Hippocampal formation (tissue), 2 donors: ENCODE results near the gene RAD51.

Experiments used
- DNase-seq, 2 donors: peaks; one replicate each; lab custom pipeline; 2025; lab: John Stamatoyannopoulos, UW

RAD51 gene

DNA sequence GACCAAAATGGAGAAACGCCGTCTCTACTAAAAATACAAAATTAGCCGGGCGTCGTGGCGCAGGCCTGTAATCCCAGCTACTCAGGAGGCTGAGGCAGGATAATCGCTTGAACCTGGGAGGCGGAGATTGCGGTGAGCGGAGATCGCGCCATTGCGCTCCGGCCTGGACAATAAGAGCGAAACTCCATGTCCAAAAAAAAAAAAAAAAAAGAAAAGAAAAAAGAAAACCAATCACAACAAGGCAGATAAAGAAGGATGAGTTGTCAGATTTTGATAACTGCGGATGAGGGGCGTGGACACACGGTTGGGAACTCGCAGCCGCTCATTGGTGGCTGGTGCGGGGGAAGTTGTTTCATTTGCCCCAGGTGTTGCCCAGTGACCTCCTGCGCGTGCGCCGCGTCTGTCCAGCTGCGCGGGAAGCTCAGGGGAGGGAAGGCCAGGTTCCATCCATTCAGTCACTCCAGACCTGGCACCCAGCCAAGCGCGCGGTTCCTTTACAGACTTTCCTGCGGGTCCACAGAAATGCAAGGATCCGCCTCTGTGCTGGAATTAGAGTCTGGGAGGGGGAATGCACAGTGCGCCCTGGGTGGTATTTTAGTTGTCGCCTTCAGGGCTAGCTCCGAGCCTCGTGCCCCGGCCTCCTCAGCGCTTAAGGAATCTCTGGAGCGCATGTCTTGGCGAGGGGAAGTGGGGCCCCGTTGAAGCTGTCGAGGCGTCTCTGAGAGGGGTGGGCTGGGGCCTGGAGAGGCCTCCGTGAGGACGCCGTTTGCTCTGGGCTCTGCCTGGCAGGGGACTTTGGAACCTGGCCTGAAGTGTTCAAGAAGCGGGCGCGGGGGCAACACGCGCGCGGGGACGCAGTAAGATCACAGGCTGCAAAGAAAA is 68.2 kb downstream of the RAD51 start:
- DNase-seq: peak in 1 of 2 donors; percentile 20

DNA sequence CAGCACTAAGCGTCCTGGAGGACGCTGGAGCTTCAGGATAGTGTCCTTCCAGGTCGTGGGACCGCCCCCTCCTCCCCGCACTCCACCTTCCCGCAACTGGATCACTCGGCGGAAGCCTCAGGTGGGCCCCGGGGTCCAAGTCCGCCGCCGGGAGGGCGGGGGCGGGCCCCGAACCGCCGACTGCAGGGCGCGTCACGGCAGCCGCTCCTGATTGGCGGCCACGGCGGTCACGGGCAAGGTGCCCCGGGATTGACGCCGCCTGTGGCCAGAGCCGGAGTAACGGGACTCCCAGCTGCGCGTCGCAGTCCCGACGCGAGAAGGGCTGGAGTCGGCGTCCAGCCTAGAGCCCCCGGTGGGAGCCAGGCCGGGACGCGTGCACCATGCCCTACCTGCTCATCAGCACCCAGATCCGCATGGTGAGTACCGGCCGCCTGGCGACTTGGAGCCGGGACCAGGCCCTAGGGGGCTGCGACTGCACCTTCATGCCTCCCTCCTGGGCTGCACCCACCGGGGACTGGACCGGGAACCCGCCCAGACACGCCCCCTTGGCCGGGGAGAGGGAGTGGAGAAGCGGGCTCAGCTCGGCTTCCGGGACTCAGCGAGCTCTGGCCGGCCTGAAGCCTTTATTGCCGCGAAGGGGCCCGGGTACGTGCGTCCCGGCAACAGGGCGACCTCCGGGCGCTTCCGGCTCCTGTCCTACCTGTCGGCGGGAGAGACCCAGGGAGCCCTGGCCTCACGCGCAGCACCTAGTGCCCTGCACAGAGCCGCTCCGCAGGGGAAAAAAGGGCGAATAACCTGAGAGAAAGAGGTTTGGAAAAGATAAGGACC is 69.0 kb downstream of the RAD51 start, which contains the start of gene GCHFR:
TSS of gene GCHFR (plus strand) at position 268 of the 828 bp plus-strand sequence. CDS start at position 381, 113 bp downstream.
- DNase-seq: peak in 1 of 2 donors; percentile 41

DNA sequence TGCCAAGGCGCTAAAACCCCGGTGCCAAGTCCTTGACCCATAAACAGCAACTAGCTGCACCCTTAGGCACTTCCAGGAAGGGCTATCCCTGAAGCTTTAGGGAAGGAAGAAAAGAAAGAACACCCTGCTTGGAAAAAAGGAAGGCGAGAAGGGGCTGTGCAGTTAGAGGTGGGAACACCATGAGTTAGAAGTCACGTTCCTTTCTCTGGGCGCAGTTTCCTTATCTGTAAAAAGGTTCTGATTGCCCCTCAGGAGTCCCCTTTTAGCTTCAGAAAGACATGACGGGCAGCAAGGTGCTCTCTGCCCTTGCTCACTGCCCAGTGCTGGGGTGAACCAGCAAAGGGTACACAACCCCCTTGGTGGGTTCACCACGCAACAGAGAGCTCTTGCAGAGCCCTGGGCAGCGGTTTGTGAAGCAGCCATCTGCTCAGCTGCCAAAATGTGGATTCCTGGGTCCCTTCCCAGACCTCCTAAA is 69.7 kb downstream of the RAD51 start:
- no peak for DNase-seq

DNA sequence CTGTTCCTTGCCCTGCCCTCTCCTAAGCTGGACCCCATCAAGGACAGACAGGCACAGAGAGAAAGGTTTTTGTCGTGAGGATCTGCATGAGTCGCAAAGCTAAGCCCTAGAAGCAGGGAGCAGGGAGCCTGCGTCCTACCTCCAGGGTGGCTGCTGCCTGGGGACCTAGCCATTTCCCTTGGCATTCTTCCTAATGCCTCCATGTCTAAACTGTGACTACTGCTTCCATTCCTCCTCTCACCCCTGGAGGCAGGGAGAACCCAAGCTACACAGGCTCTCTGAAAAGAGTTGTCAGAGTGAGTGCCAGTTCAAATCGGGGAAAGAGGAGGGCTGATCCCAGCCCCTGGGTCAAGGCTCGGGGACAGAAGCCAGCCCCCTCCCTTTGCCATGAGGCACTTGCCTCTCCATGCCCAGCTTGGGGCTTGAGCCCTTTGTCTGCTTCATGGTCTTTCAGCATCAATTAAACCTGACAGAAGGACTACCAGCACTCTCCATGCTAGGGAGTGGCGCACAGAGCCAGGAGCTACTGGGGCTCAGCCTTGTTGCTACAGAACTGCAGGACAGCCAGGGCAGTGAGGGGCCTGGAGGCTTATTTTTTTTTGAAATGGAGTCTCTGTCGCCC is 71.3 kb downstream of the RAD51 start:
- DNase-seq: no peak

DNA sequence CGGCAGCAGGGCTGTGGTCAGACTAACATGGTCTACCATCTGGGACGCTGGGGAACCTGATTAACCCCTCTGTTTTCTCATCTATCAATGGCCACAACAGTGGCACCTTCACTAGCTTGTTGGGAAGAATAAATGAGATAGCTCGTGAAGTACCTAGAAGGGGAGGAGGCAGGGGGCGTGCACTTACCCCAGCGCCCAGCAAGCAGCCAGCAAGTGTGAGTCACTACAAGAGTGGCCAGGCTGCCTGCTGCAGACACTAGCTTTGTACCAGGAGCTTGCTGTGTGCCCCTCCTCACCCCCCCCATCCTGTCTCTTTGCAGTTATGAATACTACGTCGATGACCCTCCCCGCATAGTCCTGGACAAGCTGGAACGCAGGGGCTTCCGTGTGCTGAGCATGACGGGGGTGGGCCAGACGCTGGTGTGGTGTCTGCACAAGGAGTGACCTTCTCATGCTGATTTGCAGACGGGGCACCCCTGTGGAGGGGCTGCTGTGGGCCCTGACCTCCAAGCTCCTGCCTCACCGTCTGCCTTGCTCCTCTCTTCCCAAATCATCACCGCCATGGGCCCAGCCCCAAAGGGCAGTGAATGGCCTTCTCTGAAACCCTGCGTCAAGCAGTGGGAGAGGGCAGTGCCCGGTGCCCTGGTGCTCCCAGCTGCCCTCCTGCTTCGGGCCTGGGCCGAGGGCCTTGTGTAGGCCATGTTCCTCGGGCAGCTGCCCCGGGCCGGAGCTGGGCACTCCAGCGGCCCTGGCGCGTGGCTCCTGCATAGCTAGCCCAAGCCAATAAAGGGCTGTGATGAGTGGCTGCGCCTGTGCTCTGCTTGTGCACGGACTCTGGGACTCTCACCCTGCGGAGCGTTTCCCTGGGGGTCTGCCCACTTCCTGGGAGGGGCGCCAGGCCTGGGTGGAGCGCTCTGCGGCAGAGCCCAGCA is 72.2 kb downstream of the RAD51 start:
- no peak for DNase-seq

DNA sequence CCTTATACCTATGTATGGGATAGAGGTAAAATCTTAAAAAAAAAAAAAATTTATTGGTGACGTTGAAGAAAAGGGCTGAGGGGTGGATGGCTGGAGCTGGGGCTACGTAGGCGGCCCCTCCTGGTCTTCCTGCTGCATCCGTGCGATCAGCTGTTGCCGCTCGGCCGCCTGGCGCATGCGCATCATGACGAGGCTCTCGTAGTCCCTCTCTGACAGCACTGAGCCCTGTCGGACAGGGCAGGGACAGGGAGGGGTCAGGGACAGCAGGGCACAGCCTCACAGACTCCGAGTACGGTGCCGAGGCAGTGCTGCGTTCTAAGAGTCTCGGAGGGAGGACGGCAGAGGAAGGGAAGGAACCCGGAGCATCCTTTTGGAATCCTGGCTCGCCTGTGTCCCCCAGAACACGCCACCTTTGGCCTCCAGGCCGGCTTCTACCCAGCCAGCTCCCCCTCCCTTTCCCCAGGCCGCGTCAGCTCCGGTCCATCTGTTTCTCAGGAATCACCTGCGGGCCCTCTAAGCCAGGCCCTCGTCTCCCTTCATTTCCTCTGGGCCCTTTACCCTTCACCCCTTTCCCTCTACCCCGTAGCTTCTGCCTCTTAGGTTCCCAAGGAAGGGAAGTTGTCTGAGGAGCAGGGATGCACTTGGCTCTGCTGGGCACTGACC is 73.0 kb downstream of the RAD51 start:
- no peak for DNase-seq

DNA sequence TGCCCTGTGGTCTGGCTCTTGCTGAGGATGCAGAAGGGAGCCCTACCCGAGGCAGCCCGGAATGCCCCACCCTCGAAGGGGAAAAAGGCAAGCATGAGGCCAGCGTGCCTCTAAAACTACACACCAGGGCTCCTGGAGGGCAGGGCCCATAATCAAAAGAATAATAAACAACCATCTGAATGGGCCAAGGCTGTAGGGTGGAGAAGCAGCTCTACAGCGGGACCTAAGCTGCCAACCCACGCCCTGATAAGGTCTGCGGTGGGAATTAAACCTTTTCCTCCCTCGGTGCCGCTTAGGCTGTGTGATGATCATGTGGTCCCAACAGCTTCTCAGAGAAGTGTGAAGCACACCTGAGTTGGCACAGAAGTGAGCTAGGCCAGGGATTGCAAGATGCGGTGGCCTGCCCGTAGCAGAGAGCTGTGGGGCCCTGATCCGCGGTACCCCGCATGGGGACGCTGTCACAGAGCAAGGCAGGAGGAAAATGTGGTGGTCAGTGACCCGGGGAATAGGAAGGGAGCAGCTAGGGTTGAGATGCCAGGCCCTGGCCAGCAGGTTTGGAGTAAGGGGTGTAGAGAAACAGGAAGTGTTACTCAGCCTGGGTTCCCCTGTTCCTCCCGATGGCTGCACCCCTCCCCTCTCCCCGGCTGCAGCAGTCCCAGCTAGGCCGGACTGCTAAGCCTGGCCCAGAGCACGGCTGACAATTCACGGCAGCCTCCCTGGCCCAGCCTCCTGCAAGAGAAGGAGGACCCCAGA is 73.7 kb downstream of the RAD51 start:
- DNase-seq: no peak

DNA sequence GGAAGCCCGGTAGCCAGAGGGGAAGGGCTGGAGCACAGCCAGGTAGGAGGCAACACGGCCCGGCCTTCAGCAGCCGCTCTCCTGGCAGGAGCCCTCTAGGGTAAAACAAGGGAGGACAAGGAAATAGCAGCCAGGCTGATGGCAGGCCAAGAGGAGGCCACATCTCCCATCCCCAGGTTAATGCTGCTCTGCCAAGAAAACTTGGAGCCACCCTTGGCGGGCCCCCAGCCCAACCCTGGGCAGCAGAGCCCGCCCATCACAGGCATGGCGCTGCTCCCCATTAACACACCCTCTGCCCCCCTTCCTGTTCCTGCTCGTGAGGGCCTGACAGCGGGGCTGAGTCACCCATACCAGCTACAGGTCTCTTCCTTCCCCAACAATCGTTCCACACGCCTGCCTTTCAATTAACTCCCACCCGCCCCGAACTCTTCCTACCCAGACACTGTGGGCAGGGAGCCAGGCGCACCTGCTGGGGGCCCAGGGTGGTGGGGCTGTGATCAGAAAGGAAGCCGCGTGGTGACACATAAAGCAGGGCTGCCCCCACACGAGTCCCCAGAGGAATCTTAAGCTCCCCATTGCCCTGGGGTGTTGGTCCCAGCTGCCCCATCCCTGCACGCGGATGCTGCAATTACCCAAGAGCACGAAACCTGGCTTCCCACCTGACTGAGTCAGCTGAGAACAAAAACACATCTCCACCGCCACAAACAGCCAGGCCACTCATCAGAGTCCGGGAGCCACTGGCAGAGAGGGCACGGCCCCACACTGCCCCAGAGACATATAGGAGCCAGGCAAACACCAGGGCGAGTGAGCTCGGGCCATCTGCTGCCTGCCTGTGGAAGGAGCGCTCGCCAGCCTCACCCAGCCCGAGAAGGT is 74.5 kb downstream of the RAD51 start, which contains the start of gene C15orf62:
TSS of gene C15orf62 (plus strand) at position 707 of the 873 bp plus-strand sequence. CDS start 516 bp downstream, outside the sequence.
- DNase-seq: peak; percentile 18 to 41

DNA sequence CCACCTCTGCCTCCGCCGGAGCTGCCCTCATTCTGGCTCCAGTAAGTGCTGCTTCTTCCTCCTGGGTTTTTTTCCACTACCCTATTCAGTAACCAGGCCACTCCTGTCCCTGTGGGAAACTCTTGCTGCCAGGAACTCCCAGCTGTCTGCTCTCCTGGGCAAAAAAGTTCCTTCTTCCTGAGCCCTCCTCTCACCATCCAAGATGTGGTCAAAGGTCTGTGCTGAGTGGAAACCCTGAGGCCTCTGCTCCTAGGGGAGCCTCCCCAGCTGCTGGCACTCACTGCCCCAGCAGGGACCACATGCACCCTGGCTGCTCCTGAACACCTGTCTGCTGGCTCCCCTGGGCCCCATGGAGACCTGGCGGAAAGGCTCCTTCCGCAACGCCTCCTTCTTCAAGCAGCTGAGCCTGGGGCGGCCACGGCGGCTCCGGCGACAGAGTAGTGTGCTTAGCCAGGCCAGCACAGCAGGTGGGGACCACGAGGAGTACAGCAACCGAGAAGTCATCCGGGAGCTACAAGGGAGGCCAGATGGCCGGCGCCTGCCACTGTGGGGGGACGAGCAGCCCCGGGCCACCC is 75.3 kb downstream of the RAD51 start:
- no peak for DNase-seq

DNA sequence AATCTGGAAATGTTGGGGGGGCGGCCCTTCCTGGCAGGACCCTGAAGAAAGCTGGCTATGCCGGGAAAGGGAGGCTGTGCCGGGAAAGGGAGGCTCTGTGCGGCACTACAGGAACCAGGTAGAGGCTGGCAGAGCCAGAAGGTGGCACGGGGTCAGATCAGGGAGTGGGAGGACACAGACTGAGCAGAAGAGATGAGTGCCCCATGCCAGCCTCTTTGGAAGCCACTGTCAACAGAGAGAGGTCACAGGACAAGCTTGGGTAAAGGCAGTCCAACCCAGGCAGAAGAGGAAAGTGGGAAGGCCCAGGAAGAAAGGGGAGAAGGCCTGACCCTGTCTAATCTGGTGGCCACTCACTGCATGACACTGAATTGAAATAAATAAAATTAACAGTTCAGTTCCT is 76.3 kb downstream of the RAD51 start:
- DNase-seq: no peak

DNA sequence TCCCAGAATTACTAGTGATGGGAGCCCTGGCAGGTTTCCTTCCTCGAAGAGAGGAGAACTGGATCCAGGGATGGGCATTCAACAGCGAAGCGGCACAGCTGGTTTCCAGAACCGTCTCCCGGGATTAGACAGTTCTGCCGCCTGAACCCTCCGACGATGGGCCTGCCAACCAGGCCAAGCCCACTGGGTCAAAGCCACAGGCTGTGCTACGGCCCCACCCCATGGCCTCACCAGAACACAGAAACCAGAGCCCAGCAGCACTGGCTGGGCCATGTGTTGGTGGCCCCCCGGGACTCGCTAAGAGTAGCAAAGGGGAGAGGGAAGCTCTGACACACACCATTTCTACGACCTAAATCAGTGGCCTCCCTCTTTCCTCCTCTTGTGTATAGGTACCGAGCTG is 77.0 kb downstream of the RAD51 start:
- DNase-seq: no peak

DNA sequence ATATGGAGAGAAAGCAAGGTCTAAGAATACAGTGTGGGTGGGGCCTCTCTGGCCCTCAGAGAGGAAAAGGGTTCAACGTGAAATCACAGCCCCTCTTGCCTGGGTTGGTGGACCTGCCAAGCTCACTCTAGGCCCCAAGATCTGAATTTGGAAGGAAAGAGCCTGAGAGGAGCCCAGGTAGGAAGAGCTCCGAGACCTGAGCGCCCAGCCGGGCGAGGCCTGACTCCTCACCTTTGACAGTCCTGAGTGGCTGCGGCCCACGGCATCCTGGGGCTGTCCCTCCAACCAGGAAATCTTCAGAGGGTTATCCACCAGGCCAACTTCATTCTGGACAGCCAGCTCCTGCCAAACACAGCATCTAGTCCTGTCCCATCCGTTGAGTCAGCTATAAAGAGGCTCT is 78.5 kb downstream of the RAD51 start:
- no peak for DNase-seq

DNA sequence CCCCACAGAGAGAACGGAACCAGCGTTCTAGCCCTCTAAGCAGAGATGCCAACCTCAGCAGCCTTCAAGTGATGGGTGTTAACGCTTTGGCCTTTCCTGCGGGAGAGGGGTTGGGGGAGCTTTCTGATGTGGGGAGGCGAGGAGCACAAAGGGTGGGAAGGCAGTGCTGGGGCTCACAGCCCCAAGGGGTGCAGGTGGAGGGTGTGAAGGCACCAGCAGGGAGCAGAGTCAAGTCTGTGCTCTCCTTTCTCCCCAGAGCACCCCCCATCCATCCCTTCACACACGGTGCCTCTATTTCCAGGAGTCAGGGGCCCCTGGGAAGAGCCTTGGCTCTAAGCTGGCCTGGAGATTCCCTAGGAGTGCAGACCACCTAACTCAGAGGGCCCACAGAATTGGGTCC is 78.9 kb downstream of the RAD51 start:
- DNase-seq: no peak

DNA sequence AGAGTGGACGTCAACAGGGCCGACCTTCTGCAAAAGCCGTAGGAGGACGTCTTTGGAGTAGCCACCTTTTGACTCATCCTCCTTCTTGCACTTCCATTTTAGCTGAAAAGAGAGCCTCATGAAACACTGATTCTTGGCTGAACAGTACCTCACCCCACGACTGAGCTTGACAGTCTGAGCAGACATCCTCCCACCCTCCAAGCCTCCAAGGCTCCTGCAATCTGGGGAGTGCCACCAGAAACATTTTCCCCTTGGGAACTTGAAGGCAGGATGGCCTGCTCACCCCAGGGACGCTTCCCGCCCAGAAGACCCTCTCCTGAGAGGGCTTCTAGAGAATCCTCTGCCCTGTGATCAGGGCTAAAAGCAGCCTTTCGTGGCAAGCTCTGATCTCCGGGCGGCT is 80.0 kb downstream of the RAD51 start:
- DNase-seq: no peak

DNA sequence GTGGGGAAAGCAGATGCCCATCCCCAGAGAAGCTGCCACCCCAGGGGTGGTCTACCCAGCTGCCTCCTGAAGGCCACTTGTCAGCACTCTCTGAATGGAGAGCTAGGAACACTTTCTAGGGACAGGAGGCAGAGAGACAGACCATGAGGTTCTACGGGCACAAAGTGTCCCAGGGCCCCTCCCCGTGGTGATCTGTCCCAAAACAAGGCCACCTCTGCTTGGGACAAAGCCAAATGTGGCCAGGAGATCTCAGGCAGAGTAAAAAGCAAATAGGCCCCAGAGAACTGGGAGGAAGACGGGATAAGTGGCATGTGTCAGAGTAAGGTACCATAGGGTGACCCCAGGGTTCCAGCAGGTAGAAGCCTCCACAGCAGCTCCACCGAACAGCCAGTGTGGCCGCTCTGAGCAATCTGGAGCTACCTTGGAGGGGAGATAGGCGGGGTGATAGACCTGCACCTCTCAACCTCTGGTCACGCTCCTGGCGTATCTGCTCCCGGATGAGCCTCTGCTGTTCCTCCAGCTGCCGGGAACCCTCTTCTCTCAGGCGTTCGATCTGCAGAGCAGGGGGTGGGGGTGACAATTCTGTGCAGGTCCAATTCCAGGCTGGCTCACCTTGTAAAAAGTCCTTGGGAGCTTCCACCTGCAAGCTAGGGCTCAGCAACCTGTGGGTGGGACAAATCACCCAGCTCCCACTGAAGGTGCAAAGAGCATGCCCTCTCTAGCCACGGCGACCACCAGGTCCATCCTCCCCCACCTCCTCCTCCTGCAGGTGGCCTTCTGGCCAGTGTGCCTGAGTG is 81.0 kb downstream of the RAD51 start:
- no peak for DNase-seq

DNA sequence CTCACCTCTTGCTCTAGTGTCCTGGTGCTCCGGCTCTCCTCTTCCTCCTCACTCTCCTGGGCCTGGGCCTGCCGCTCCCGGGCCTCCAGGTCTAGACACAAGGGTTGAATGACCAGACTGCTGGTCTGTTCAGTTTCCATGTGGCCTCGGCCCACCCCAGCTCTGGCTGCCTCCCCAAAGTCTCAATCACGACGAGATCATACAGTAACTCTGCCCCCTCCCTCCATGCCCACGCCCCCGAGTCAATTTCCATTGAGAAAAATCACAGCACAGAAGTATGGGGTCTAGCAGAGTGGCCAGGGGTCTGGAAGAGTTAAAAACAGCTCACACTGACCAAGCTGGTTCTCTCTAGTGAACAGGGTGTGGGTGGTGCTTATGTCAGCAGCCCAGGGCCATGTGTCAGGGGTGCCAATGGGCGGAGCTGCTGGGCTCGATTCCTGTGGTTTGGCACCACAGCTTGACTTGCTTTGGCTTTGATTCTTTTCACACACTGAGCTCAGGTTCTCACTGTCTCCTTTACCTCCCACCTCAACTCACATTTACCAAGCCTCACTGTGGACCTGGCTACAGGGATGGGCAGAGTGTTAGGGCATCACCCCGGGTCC is 81.7 kb downstream of the RAD51 start:
- no peak for DNase-seq
